ENCODE results near the gene LRCH3.

Gene LRCH3

DNA sequence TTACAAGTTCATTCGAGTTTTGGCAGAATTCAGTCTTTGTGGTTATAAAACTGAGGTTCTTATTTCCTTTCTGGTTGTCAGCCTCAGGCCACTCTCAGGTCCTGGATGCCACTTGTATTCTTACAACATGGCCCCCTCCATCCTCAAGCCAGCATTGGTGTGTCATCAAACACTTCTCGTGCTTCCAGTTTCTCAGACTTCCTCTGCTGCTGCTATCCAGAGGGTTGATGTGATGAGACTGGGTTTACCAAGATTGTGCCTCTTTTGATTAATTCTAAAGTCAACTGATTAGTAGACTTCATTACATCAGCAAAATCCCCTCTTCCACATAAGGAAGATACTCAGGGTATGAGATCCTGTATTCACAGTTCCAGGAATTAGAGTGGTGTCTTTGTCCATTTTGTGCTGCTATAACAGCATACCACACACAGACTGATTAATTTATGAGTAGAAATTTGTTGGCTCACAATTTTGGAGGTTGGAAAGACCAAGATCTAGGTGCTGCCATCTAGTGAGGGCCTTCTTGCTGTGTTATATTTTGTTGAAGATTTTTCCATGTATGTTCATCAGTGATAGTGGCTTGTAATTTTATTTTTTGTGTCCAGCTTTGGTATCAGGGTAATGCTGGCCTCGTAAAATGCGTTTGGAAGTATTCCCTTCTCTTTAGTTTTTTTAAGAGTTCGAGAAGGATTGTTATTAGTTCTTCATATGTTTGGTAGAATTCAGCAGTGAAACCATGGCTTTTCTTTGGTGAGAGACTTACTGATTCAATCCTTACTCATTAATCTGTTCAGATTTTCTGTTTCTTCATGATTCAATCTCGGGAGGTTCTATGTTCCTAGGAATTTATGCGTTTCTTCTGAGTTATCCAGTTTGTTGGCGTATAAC lies 11.1 kb downstream of the LRCH3 start:
- H3K36me3 ChIP-seq (ENCODE audit: control insufficient read depth, insufficient read depth, low read length), result no peaks in the 10 kb centered on the region
- peak; percentile 24 for DNase-seq
- WGBS (ENCODE audit: extremely low coverage, insufficient coverage, low lambda C conversion rate), result 100% methylated on average over 1 of the region's 8 CpGs
- H3K23ac ChIP-seq (ENCODE audit: low read length), result no peak overlapping the region
- H3K9ac ChIP-seq (ENCODE audit: low read length), result no peak overlapping the region
- no peak overlapping the region for H2AK5ac ChIP-seq (ENCODE audit: low read length)
- no peaks in the 10 kb centered on the region for H3K4me1 ChIP-seq (ENCODE audit: control insufficient read depth, low read depth, low read length)
- no peak overlapping the region for H2BK120ac ChIP-seq (ENCODE audit: low read depth, low read length)
- H2BK15ac ChIP-seq (replicated peaks; ENCODE audit: low read depth), result no peak overlapping the region
- no peak overlapping the region for H3K18ac ChIP-seq (ENCODE audit: low read length)
- H3K4me3 ChIP-seq (ENCODE audit: low read length), result no peak overlapping the region
- peaks cover 46% of the 10 kb centered on the region for H3K79me2 ChIP-seq (ENCODE audit: control insufficient read depth, insufficient read depth, low read length)
- H3K27ac ChIP-seq (ENCODE audit: low read depth, low read length), result no peak overlapping the region
- no peaks in the 10 kb centered on the region for H3K27me3 ChIP-seq (ENCODE audit: insufficient read depth, low read length, poor library complexity)
- no peak overlapping the region for H3K4me2 ChIP-seq (ENCODE audit: low read length)
- no peak overlapping the region for H4K8ac ChIP-seq (ENCODE audit: low read depth, low read length)
- no peak overlapping the region for H3K56ac ChIP-seq (ENCODE audit: low read length)
- H4K5ac ChIP-seq (ENCODE audit: low read length), result no peak overlapping the region
- H2BK5ac ChIP-seq (ENCODE audit: low read length), result no peak overlapping the region
- no peak overlapping the region for H3K4ac ChIP-seq (ENCODE audit: low read depth, low read length)
- H3K79me1 ChIP-seq (ENCODE audit: low read length), result peaks cover 8% of the 10 kb centered on the region

DNA sequence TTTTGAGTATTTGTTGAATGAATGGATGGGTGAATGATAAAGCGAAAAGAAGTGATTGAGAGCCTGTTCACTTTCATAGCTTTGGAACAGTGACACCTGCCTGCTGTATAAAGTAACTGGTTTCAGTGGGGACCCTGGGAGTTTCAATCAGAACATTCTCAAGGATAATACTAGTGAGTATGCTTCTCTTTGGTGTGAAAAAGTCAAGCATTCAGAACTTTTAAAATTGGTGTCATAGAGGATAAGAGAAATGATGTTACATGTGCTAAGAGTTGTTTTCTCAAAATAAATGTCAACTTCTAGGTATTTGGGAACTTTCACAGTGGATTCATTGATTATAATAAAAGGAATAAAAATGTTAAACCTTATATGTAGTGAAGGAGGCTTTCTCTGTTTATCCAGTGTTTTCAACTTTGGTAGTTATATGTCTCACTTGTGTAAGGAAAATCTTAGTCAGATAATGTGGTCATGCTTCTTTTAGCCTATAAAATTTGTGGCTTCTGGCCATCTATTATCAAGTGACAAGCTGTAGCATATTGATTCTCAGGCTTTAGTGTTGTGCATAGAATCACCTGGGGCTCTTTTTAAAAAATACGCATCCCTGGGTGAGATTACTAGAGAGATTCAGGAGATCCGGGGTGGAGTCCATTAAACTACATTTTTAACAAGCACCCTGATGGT lies 11.9 kb downstream of the LRCH3 start:
- 100% methylated on average over 1 of the region's 3 CpGs for WGBS (ENCODE audit: extremely low coverage, insufficient coverage, low lambda C conversion rate)
- H3K9ac ChIP-seq (ENCODE audit: low read length), result no peak overlapping the region
- no peak overlapping the region for H2BK5ac ChIP-seq (ENCODE audit: low read length)
- no peak overlapping the region for H2AK5ac ChIP-seq (ENCODE audit: low read length)
- peak; percentile 45 for DNase-seq
- no peaks in the 10 kb centered on the region for H3K27me3 ChIP-seq (ENCODE audit: insufficient read depth, low read length, poor library complexity)
- H4K8ac ChIP-seq (ENCODE audit: low read depth, low read length), result no peak overlapping the region
- no peaks in the 10 kb centered on the region for H3K4me1 ChIP-seq (ENCODE audit: control insufficient read depth, low read depth, low read length)
- no peaks in the 10 kb centered on the region for H3K36me3 ChIP-seq (ENCODE audit: control insufficient read depth, insufficient read depth, low read length)
- no peak overlapping the region for H3K4ac ChIP-seq (ENCODE audit: low read depth, low read length)
- no peak overlapping the region for H3K18ac ChIP-seq (ENCODE audit: low read length)
- no peak overlapping the region for H2BK120ac ChIP-seq (ENCODE audit: low read depth, low read length)
- no peak overlapping the region for H3K4me2 ChIP-seq (ENCODE audit: low read length)
- H3K4me3 ChIP-seq (ENCODE audit: low read length), result no peak overlapping the region
- H3K56ac ChIP-seq (ENCODE audit: low read length), result no peak overlapping the region
- peaks cover 8% of the 10 kb centered on the region for H3K79me1 ChIP-seq (ENCODE audit: low read length)
- H2BK15ac ChIP-seq (replicated peaks; ENCODE audit: low read depth), result no peak overlapping the region
- peaks cover 42% of the 10 kb centered on the region for H3K79me2 ChIP-seq (ENCODE audit: control insufficient read depth, insufficient read depth, low read length)
- H3K27ac ChIP-seq (ENCODE audit: low read depth, low read length), result no peak overlapping the region
- no peak overlapping the region for H4K5ac ChIP-seq (ENCODE audit: low read length)
- no peak overlapping the region for H3K23ac ChIP-seq (ENCODE audit: low read length)

DNA sequence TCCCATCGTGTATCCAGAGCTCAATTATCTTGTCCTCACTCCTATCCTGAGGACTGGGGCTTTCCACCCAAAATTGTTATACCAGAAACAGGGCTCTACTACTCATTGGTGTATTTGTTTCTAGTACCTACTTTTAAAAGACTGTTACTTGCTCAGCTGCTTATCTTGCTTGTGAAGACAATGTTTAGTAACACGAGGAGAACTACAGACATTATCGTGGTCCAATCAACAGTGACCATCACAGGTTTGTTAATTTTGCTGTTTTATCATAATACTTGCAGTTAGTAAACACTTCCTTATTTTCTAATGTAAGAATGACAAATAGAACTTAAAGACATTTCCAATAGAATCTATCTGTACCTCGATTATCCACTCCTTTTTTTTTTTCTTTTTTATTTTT lies 13.5 kb downstream of the LRCH3 start:
- DNase-seq, result no peak
- no peak overlapping the region for H3K23ac ChIP-seq (ENCODE audit: low read length)
- H4K8ac ChIP-seq (ENCODE audit: low read depth, low read length), result no peak overlapping the region
- no peaks in the 10 kb centered on the region for H3K4me1 ChIP-seq (ENCODE audit: control insufficient read depth, low read depth, low read length)
- no peak overlapping the region for H2BK120ac ChIP-seq (ENCODE audit: low read depth, low read length)
- no peak overlapping the region for H4K5ac ChIP-seq (ENCODE audit: low read length)
- no peak overlapping the region for H3K4me2 ChIP-seq (ENCODE audit: low read length)
- H3K56ac ChIP-seq (ENCODE audit: low read length), result no peak overlapping the region
- no peak overlapping the region for H3K4ac ChIP-seq (ENCODE audit: low read depth, low read length)
- H3K79me2 ChIP-seq (ENCODE audit: control insufficient read depth, insufficient read depth, low read length), result peaks cover 45% of the 10 kb centered on the region
- WGBS (ENCODE audit: extremely low coverage, insufficient coverage, low lambda C conversion rate), result no CpG with 5 or more reads among the region's 4 CpGs
- no peak overlapping the region for H3K18ac ChIP-seq (ENCODE audit: low read length)
- H2AK5ac ChIP-seq (ENCODE audit: low read length), result no peak overlapping the region
- H3K27me3 ChIP-seq (ENCODE audit: insufficient read depth, low read length, poor library complexity), result no peaks in the 10 kb centered on the region
- no peak overlapping the region for H3K9ac ChIP-seq (ENCODE audit: low read length)
- H2BK15ac ChIP-seq (replicated peaks; ENCODE audit: low read depth), result no peak overlapping the region
- no peaks in the 10 kb centered on the region for H3K36me3 ChIP-seq (ENCODE audit: control insufficient read depth, insufficient read depth, low read length)
- peaks cover 7% of the 10 kb centered on the region for H3K79me1 ChIP-seq (ENCODE audit: low read length)
- H2BK5ac ChIP-seq (ENCODE audit: low read length), result no peak overlapping the region
- H3K27ac ChIP-seq (ENCODE audit: low read depth, low read length), result no peak overlapping the region
- no peak overlapping the region for H3K4me3 ChIP-seq (ENCODE audit: low read length)

DNA sequence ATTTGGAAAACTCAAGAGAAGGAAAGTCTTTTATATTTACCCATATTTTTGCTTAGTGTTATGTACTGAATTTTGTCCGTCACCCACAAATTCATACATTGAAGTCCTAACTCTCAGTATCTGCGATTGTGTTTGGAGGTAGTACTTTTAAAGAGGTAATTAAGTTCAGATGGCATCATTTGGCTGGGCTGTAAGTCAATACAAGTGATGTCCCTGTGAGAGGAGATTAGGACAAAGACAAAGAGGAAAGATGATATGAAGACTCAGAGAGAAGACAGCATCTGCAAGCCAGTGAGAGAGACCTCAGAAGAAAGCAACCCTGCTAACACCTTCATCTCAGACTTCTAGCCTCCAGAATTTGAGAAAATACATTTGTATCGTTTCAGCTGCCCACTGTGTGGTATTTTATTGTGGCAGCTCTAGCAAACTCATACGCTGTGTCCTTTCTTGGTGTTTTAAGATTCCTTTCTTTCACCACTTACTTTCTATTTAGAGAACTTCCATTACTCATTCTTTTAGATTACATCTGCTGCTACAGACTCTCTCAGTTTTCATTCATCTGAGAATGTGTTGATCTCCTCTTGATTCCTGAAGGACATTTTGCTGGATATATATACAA lies 17.0 kb downstream of the LRCH3 start:
- no peak overlapping the region for H2AK5ac ChIP-seq (ENCODE audit: low read length)
- H3K4me2 ChIP-seq (ENCODE audit: low read length), result no peak overlapping the region
- no CpG with 5 or more reads among the region's 4 CpGs for WGBS (ENCODE audit: extremely low coverage, insufficient coverage, low lambda C conversion rate)
- no peak overlapping the region for H3K9ac ChIP-seq (ENCODE audit: low read length)
- no peak overlapping the region for H3K56ac ChIP-seq (ENCODE audit: low read length)
- no peak for DNase-seq
- no peak overlapping the region for H3K18ac ChIP-seq (ENCODE audit: low read length)
- H3K4ac ChIP-seq (ENCODE audit: low read depth, low read length), result no peak overlapping the region
- H3K27me3 ChIP-seq (ENCODE audit: insufficient read depth, low read length, poor library complexity), result no peaks in the 10 kb centered on the region
- H3K23ac ChIP-seq (ENCODE audit: low read length), result no peak overlapping the region
- no peak overlapping the region for H2BK5ac ChIP-seq (ENCODE audit: low read length)
- H2BK15ac ChIP-seq (replicated peaks; ENCODE audit: low read depth), result no peak overlapping the region
- no peak overlapping the region for H3K27ac ChIP-seq (ENCODE audit: low read depth, low read length)
- H3K79me2 ChIP-seq (ENCODE audit: control insufficient read depth, insufficient read depth, low read length), result peaks cover 42% of the 10 kb centered on the region
- no peak overlapping the region for H2BK120ac ChIP-seq (ENCODE audit: low read depth, low read length)
- H4K8ac ChIP-seq (ENCODE audit: low read depth, low read length), result no peak overlapping the region
- H3K4me3 ChIP-seq (ENCODE audit: low read length), result no peak overlapping the region
- H3K4me1 ChIP-seq (ENCODE audit: control insufficient read depth, low read depth, low read length), result no peaks in the 10 kb centered on the region
- no peak overlapping the region for H4K5ac ChIP-seq (ENCODE audit: low read length)
- peaks cover 9% of the 10 kb centered on the region for H3K79me1 ChIP-seq (ENCODE audit: low read length)
- no peaks in the 10 kb centered on the region for H3K36me3 ChIP-seq (ENCODE audit: control insufficient read depth, insufficient read depth, low read length)

DNA sequence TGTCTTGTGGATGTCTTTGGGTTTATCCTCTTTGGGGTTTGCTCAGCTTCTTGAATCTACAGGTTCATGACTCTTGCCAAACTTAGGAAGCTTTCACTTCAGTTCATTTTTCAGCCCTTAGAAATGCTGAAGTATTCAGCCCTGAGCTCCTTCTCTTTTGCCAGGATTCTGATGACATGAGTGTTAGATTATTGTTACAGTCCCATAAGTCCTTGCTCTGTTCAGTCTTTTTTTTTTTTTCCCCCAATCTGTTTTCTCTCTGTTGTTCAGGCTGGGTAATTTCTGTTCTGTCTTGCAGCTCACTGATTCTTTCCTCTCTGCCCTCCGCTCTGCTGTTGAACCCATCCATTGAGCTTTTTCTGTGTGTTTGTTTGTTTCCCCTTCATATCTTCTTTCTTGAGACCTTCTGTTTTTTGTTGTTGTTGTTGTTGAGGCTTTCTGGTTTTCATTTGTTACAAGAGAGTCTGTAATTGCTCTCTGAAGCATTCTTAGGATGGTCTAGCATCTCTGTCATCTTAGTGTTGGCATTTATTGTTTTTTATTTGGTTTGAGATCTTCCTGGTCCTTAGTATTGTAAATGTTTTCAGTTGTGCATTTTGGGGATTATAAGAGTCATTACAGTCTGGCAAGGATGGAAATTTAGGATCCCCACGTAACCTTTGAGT lies 18.4 kb downstream of the LRCH3 start:
- WGBS (ENCODE audit: extremely low coverage, insufficient coverage, low lambda C conversion rate), result no CpG with 5 or more reads among the region's 2 CpGs
- no peak overlapping the region for H3K18ac ChIP-seq (ENCODE audit: low read length)
- no peak overlapping the region for H2AK5ac ChIP-seq (ENCODE audit: low read length)
- no peak overlapping the region for H2BK15ac ChIP-seq (replicated peaks; ENCODE audit: low read depth)
- H2BK120ac ChIP-seq (ENCODE audit: low read depth, low read length), result no peak overlapping the region
- H3K23ac ChIP-seq (ENCODE audit: low read length), result no peak overlapping the region
- H3K4ac ChIP-seq (ENCODE audit: low read depth, low read length), result no peak overlapping the region
- H3K27ac ChIP-seq (ENCODE audit: low read depth, low read length), result no peak overlapping the region
- no peaks in the 10 kb centered on the region for H3K36me3 ChIP-seq (ENCODE audit: control insufficient read depth, insufficient read depth, low read length)
- H3K56ac ChIP-seq (ENCODE audit: low read length), result no peak overlapping the region
- H2BK5ac ChIP-seq (ENCODE audit: low read length), result no peak overlapping the region
- H3K9ac ChIP-seq (ENCODE audit: low read length), result no peak overlapping the region
- H3K27me3 ChIP-seq (ENCODE audit: insufficient read depth, low read length, poor library complexity), result no peaks in the 10 kb centered on the region
- H4K5ac ChIP-seq (ENCODE audit: low read length), result no peak overlapping the region
- H3K79me1 ChIP-seq (ENCODE audit: low read length), result peaks cover 10% of the 10 kb centered on the region
- DNase-seq, result peak; percentile 11
- peaks cover 34% of the 10 kb centered on the region for H3K79me2 ChIP-seq (ENCODE audit: control insufficient read depth, insufficient read depth, low read length)
- no peak overlapping the region for H3K4me2 ChIP-seq (ENCODE audit: low read length)
- no peak overlapping the region for H4K8ac ChIP-seq (ENCODE audit: low read depth, low read length)
- no peaks in the 10 kb centered on the region for H3K4me1 ChIP-seq (ENCODE audit: control insufficient read depth, low read depth, low read length)
- no peak overlapping the region for H3K4me3 ChIP-seq (ENCODE audit: low read length)
